HepG2 (cell line): Measurements from ENCODE around the gene NEK7. TPM values are rescaled to one million over a fixed set of nuclear protein-coding genes. Genes with fewer than 3 reads are reported as not detected.

Experiments used
- ATAD3A ChIP-seq: sonication (generic); formaldehyde crosslinking; IDR thresholded peaks from 2 replicates; pipeline ENCODE4 v1.4.0; 2020; ENCODE audit warnings: missing genetic modification reagents
- CHD4 ChIP-seq: fragments of 200-600 bp; sonication (generic); IDR thresholded peaks from 2 replicates; pipeline ENCODE4 v1.7.0; 2017; ENCODE audit warnings: mild to moderate bottlenecking, low read length, borderline replicate concordance
- HNF4A ChIP-seq: sonication (generic); formaldehyde crosslinking; IDR thresholded peaks from 2 replicates; pipeline ENCODE4 v1.4.0; 2020; ENCODE audit warnings: missing genetic modification reagents
- MEF2D ChIP-seq: sonication (generic); formaldehyde crosslinking; IDR thresholded peaks from 2 replicates; pipeline ENCODE4 v1.5.1; 2020; ENCODE audit warnings: mild to moderate bottlenecking, missing genetic modification reagents
- STAG1 ChIP-seq: sonication (generic); formaldehyde crosslinking; IDR thresholded peaks from 2 replicates; pipeline ENCODE4 v1.4.0; 2020; ENCODE audit warnings: missing genetic modification reagents
- WIZ ChIP-seq: sonication (generic); formaldehyde crosslinking; IDR thresholded peaks from 2 replicates; pipeline ENCODE4 v1.5.1; 2020; ENCODE audit warnings: mild to moderate bottlenecking, missing genetic modification reagents
- ZNF230 ChIP-seq: sonication (generic); formaldehyde crosslinking; IDR thresholded peaks from 2 replicates; pipeline ENCODE4 v1.4.0; 2020; ENCODE audit warnings: mild to moderate bottlenecking, missing genetic modification reagents
- polyA plus RNA-seq, 8 experiments: library from polyadenylated mRNA; depleted of rRNA in 3 of 8; stranded (reverse) in 7 of 8; unstranded in 1 of 8; fragments of >200 nt; fragmentation: Illumina TruSeq in 4 of 8; extraction: Trizol in 4 of 8; gene quantifications; 2 replicates each; pipeline versions ENCODE4 v1.2.1 to v1.2.3, GENCODE V29; 2011 to 2016; ENCODE audit warnings: low read depth in 4 of 8, missing spikeins in 1 of 8, mixed read lengths in 1 of 8; ENCODE audit not compliant: insufficient read depth in 1 of 8
- total RNA-seq, 5 experiments: library from RNA; depleted of rRNA; stranded (reverse); fragments of >200 nt; fragmentation: Illumina TruSeq; extraction: Trizol; gene quantifications; 2 replicates each; pipeline ENCODE4 v1.2.3, GENCODE V29; 2016; ENCODE audit warnings: low read depth in 1 of 5
- TF ChIP-seq, protein P1 (sequence below): sonication (generic); formaldehyde crosslinking; conservative IDR thresholded peaks from 2 replicates; pipeline ENCODE4 v1.8.0; 2022; ENCODE audit warnings: low read depth, missing genetic modification reagents
- TF ChIP-seq, protein P2 (sequence below): sonication (generic); formaldehyde crosslinking; IDR thresholded peaks from 2 replicates; pipeline ENCODE4 v1.5.1; 2020; ENCODE audit warnings: mild to moderate bottlenecking, missing genetic modification reagents, borderline replicate concordance
- TF ChIP-seq, protein P3 (sequence below): sonication (generic); formaldehyde crosslinking; conservative IDR thresholded peaks from 2 replicates; pipeline ENCODE4 v1.4.0; 2020; ENCODE audit warnings: mild to moderate bottlenecking, missing genetic modification reagents, moderate library complexity
- TF ChIP-seq, protein P4 (sequence below): sonication (generic); formaldehyde crosslinking; IDR thresholded peaks from 2 replicates; pipeline ENCODE4 v1.4.0; 2020; ENCODE audit warnings: missing genetic modification reagents, borderline replicate concordance

The NEK7 gene
- total and polyA plus RNA-seq, 2 of the 13 experiments (the other 11 are each of a cell fraction or from before 2014, with no cell fraction given) = 18.1 to 19.2 TPM

DNA sequence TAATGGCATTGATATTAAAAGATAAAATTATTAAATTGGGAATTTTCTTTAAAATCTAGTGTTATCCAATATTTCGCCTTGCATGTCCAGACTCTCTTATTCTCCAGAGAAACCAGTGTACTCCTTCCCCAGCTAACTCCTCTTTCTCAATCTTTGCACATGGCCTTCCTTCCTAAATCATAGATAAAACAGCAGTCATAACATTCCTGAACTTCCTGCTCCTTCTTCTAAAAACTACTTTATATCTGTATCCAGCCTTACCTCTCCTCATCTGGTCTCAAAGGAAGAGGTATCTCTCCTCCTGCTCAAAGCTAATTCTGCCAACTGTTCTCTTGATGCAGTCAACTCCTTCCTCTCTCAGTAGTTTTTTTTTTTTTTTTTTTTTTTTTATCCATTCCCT lies 39.5 kb upstream of the NEK7 start (continued):
- no peak for TF ChIP-seq MEF2D (CRISPR knock-in tag)
- TF ChIP-seq CHD4 = no peak
- no peak for TF ChIP-seq STAG1 (CRISPR knock-in tag)
- TF ChIP-seq HNF4A = no peak
- TF ChIP-seq, protein P1, sequence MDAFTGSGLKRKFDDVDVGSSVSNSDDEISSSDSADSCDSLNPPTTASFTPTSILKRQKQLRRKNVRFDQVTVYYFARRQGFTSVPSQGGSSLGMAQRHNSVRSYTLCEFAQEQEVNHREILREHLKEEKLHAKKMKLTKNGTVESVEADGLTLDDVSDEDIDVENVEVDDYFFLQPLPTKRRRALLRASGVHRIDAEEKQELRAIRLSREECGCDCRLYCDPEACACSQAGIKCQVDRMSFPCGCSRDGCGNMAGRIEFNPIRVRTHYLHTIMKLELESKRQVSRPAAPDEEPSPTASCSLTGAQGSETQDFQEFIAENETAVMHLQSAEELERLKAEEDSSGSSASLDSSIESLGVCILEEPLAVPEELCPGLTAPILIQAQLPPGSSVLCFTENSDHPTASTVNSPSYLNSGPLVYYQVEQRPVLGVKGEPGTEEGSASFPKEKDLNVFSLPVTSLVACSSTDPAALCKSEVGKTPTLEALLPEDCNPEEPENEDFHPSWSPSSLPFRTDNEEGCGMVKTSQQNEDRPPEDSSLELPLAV (CRISPR knock-in tag) = no peak
- TF ChIP-seq, protein P2, sequence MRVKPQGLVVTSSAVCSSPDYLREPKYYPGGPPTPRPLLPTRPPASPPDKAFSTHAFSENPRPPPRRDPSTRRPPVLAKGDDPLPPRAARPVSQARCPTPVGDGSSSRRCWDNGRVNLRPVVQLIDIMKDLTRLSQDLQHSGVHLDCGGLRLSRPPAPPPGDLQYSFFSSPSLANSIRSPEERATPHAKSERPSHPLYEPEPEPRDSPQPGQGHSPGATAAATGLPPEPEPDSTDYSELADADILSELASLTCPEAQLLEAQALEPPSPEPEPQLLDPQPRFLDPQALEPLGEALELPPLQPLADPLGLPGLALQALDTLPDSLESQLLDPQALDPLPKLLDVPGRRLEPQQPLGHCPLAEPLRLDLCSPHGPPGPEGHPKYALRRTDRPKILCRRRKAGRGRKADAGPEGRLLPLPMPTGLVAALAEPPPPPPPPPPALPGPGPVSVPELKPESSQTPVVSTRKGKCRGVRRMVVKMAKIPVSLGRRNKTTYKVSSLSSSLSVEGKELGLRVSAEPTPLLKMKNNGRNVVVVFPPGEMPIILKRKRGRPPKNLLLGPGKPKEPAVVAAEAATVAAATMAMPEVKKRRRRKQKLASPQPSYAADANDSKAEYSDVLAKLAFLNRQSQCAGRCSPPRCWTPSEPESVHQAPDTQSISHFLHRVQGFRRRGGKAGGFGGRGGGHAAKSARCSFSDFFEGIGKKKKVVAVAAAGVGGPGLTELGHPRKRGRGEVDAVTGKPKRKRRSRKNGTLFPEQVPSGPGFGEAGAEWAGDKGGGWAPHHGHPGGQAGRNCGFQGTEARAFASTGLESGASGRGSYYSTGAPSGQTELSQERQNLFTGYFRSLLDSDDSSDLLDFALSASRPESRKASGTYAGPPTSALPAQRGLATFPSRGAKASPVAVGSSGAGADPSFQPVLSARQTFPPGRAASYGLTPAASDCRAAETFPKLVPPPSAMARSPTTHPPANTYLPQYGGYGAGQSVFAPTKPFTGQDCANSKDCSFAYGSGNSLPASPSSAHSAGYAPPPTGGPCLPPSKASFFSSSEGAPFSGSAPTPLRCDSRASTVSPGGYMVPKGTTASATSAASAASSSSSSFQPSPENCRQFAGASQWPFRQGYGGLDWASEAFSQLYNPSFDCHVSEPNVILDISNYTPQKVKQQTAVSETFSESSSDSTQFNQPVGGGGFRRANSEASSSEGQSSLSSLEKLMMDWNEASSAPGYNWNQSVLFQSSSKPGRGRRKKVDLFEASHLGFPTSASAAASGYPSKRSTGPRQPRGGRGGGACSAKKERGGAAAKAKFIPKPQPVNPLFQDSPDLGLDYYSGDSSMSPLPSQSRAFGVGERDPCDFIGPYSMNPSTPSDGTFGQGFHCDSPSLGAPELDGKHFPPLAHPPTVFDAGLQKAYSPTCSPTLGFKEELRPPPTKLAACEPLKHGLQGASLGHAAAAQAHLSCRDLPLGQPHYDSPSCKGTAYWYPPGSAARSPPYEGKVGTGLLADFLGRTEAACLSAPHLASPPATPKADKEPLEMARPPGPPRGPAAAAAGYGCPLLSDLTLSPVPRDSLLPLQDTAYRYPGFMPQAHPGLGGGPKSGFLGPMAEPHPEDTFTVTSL = no peak
- no peak for TF ChIP-seq ZNF230 (CRISPR knock-in tag)
- no peak for TF ChIP-seq WIZ (CRISPR knock-in tag)
- TF ChIP-seq, protein P3, sequence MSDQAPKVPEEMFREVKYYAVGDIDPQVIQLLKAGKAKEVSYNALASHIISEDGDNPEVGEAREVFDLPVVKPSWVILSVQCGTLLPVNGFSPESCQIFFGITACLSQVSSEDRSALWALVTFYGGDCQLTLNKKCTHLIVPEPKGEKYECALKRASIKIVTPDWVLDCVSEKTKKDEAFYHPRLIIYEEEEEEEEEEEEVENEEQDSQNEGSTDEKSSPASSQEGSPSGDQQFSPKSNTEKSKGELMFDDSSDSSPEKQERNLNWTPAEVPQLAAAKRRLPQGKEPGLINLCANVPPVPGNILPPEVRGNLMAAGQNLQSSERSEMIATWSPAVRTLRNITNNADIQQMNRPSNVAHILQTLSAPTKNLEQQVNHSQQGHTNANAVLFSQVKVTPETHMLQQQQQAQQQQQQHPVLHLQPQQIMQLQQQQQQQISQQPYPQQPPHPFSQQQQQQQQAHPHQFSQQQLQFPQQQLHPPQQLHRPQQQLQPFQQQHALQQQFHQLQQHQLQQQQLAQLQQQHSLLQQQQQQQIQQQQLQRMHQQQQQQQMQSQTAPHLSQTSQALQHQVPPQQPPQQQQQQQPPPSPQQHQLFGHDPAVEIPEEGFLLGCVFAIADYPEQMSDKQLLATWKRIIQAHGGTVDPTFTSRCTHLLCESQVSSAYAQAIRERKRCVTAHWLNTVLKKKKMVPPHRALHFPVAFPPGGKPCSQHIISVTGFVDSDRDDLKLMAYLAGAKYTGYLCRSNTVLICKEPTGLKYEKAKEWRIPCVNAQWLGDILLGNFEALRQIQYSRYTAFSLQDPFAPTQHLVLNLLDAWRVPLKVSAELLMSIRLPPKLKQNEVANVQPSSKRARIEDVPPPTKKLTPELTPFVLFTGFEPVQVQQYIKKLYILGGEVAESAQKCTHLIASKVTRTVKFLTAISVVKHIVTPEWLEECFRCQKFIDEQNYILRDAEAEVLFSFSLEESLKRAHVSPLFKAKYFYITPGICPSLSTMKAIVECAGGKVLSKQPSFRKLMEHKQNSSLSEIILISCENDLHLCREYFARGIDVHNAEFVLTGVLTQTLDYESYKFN = no peak
- TF ChIP-seq, protein P4, sequence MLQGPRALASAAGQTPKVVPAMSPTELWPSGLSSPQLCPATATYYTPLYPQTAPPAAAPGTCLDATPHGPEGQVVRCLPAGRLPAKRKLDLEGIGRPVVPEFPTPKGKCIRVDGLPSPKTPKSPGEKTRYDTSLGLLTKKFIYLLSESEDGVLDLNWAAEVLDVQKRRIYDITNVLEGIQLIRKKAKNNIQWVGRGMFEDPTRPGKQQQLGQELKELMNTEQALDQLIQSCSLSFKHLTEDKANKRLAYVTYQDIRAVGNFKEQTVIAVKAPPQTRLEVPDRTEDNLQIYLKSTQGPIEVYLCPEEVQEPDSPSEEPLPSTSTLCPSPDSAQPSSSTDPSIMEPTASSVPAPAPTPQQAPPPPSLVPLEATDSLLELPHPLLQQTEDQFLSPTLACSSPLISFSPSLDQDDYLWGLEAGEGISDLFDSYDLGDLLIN (CRISPR knock-in tag) = no peak
- no peak for TF ChIP-seq ATAD3A (CRISPR knock-in tag)
